Activated CD4-positive, alpha-beta T cell treated with anti-CD3 and anti-CD28 coated beads for 36 hours (primary cell): Measurements from ENCODE around the gene PLXNA4. TPM values are rescaled to one million over a fixed set of nuclear protein-coding genes. Genes with fewer than 3 reads are reported as not detected.

Source experiments
- ATAC-seq: fragments of 200-7000 bp; cut with Tn5 transposase; one replicate; pipeline ENCODE4 v1.10.0; 2021; ENCODE audit warnings: mild to moderate bottlenecking, moderate library complexity
- CTCF ChIA-PET: fragments of 350-600 bp; sonication (Branson Sonifier 250); formaldehyde crosslinking; loops from one replicate; lab custom pipeline; 2021; ENCODE audit warnings: antibody characterized with exemption; lab: Charles Lee
- POLR2A ChIA-PET: fragments of 350-600 bp; sonication (Branson Sonifier 250); formaldehyde crosslinking; loops from one replicate; lab custom pipeline; 2021; ENCODE audit warnings: antibody characterized with exemption, inconsistent platforms; lab: Charles Lee
- DNase-seq: peaks from one replicate; pipeline ENCODE4 v3.0.0-alpha.2; 2020
- H3K27ac Mint-ChIP-seq: one replicate; pipeline ENCODE4 v1.8.0; 2021; ENCODE audit warnings: mixed read lengths
- H3K27me3 Mint-ChIP-seq: one replicate; pipeline ENCODE4 v1.8.0; 2021; ENCODE audit warnings: mixed read lengths
- H3K36me3 Mint-ChIP-seq: one replicate; pipeline ENCODE4 v1.8.0; 2021; ENCODE audit warnings: low read depth, mixed read lengths
- H3K4me1 Mint-ChIP-seq: one replicate; pipeline ENCODE4 v1.8.0; 2021; ENCODE audit warnings: mixed read lengths
- H3K4me3 Mint-ChIP-seq: one replicate; pipeline ENCODE4 v1.8.0; 2021; ENCODE audit warnings: mild to moderate bottlenecking, moderate library complexity, mixed read lengths
- H3K9me3 Mint-ChIP-seq: one replicate; pipeline ENCODE4 v1.8.0; 2021; ENCODE audit warnings: low read depth, mixed read lengths
- intact Hi-C, 2 experiments: fragments of 100-400 bp; cut with DNase I in 1 of 2; cut with micrococcal nuclease in 1 of 2; formaldehyde crosslinking; loops; one replicate each; pipeline versions ENCODE4 v1.14.2 to v1.15.1; 2022 to 2024; cut with DNase I, micrococcal nuclease
- total RNA-seq, 2 experiments: library from RNA; stranded (reverse); gene quantifications; one replicate each; pipeline ENCODE4 v1.2.3, GENCODE V29; 2021

Gene PLXNA4
- total RNA-seq, 2 experiments from 2014 or later: 0.07 to 0.09 TPM

- CTCF ChIA-PET: no interaction called here
- H3K27me3 Mint-ChIP-seq: peaks cover 3% of the 10 kb centered on the region
- no peaks in the 10 kb centered on the region for H3K9me3 Mint-ChIP-seq
- intact Hi-C loops: no loop called here
- no peak overlapping the region for H3K27ac Mint-ChIP-seq
- no peaks in the 10 kb centered on the region for H3K4me1 Mint-ChIP-seq
- DNase-seq (no peak), ATAC-seq (no peak)
- no peak overlapping the region for H3K4me3 Mint-ChIP-seq
- no peaks in the 10 kb centered on the region for H3K36me3 Mint-ChIP-seq
- POLR2A ChIA-PET: interaction anchor here (0.6 kb wide), 1 partner anchor 12 kb away, joined by 3 read pairs; no protein-coding TSS in a partner anchor
Measured at GRCh38 chr7:132337450-132338080, 238.7 kb downstream of the PLXNA4 start.

GRCh38 chr7:132336797-132337196 lies 239.5 kb downstream of the PLXNA4 start:
- H3K4me1 Mint-ChIP-seq: no peaks in the 10 kb centered on the region
- intact Hi-C loops: no loop called here
- CTCF ChIA-PET: no interaction called here
- no peak for DNase-seq
- no peak for ATAC-seq
- no peaks in the 10 kb centered on the region for H3K9me3 Mint-ChIP-seq
- H3K4me3 Mint-ChIP-seq: no peak overlapping the region
- H3K27ac Mint-ChIP-seq: no peak overlapping the region
- peaks cover 3% of the 10 kb centered on the region for H3K27me3 Mint-ChIP-seq
- H3K36me3 Mint-ChIP-seq: no peaks in the 10 kb centered on the region
- POLR2A ChIA-PET: no interaction called here

- CTCF ChIA-PET: no interaction called here
- H3K4me1 Mint-ChIP-seq: no peaks in the 10 kb centered on the region
Measured at GRCh38 chr7:132333301-132333700, 243.0 kb downstream of the PLXNA4 start.

GRCh38 chr7:132328760-132329159 lies 247.5 kb downstream of the PLXNA4 start:
- DNase-seq: no peak
- ChIA-PET POLR2A (no interaction called here), CTCF (interaction anchor here (0.7 kb wide), 1 partner anchor 47 kb away, joined by 3 read pairs; no protein-coding TSS in a partner anchor)
- no peaks in the 10 kb centered on the region for H3K4me1 Mint-ChIP-seq
- no peaks in the 10 kb centered on the region for H3K9me3 Mint-ChIP-seq
- H3K4me3 Mint-ChIP-seq: no peak overlapping the region
- intact Hi-C loops: no loop called here
- ATAC-seq: no peak
- H3K27ac Mint-ChIP-seq: no peak overlapping the region
- no peaks in the 10 kb centered on the region for H3K36me3 Mint-ChIP-seq
- H3K27me3 Mint-ChIP-seq: peaks cover 9% of the 10 kb centered on the region

More at GRCh38 chr7:132333301-132333700, 243.0 kb downstream of the PLXNA4 start:
- Mint-ChIP-seq H3K4me3 (no peak overlapping the region), H3K36me3 (no peaks in the 10 kb centered on the region), H3K27ac (no peak overlapping the region), H3K27me3 (peaks cover 4% of the 10 kb centered on the region), H3K9me3 (no peaks in the 10 kb centered on the region)
- POLR2A ChIA-PET: no interaction called here
- intact Hi-C loops: no loop called here
- DNase-seq (no peak), ATAC-seq (no peak)

GRCh38 chr7:132328047-132328620 lies 248.1 kb downstream of the PLXNA4 start:
- DNase-seq: no peak
- Mint-ChIP-seq H3K9me3 (no peaks in the 10 kb centered on the region), H3K4me3 (no peak overlapping the region), H3K27ac (no peak overlapping the region), H3K4me1 (no peaks in the 10 kb centered on the region), H3K36me3 (no peaks in the 10 kb centered on the region), H3K27me3 (peaks cover 9% of the 10 kb centered on the region)
- ChIA-PET CTCF (no interaction called here), POLR2A (no interaction called here)
- intact Hi-C loops: no loop called here
- no peak for ATAC-seq

GRCh38 chr7:132326878-132327589 lies 249.2 kb downstream of the PLXNA4 start:
- CTCF ChIA-PET: interaction anchor here (0.6 kb wide), 1 partner anchor 81 kb away, joined by 3 read pairs; no protein-coding TSS in a partner anchor
- Mint-ChIP-seq H3K4me1 (no peaks in the 10 kb centered on the region), H3K9me3 (no peaks in the 10 kb centered on the region), H3K27ac (no peak overlapping the region), H3K27me3 (peaks cover 9% of the 10 kb centered on the region), H3K36me3 (no peaks in the 10 kb centered on the region), H3K4me3 (no peak overlapping the region)
- POLR2A ChIA-PET: no interaction called here
- no peak for DNase-seq
- ATAC-seq: no peak
- intact Hi-C loops: no loop called here

GRCh38 chr7:132322970-132323369 lies 253.3 kb downstream of the PLXNA4 start:
- ChIA-PET CTCF (no interaction called here), POLR2A (no interaction called here)
- Mint-ChIP-seq H3K36me3 (no peaks in the 10 kb centered on the region), H3K9me3 (no peaks in the 10 kb centered on the region), H3K27me3 (peaks cover 28% of the 10 kb centered on the region), H3K4me1 (peaks cover 10% of the 10 kb centered on the region), H3K4me3 (no peak overlapping the region), H3K27ac (no peak overlapping the region)
- intact Hi-C loops: loop anchor here in 1 of 2 experiments (5.0 kb wide), 1 partner anchor 909 kb away; no protein-coding TSS in a partner anchor
- ATAC-seq (no peak), DNase-seq (no peak)

GRCh38 chr7:132321387-132321786 lies 254.9 kb downstream of the PLXNA4 start:
- ChIA-PET POLR2A (no interaction called here), CTCF (interaction anchor here (0.6 to 3.3 kb wide), 6 partner anchors 15 to 1025 kb away, joined by 3 to 24 read pairs (median 3); no protein-coding TSS in a partner anchor)
- Mint-ChIP-seq H3K27me3 (peaks cover 36% of the 10 kb centered on the region), H3K4me3 (no peak overlapping the region), H3K4me1 (peaks cover 10% of the 10 kb centered on the region), H3K27ac (no peak overlapping the region), H3K9me3 (peaks cover 7% of the 10 kb centered on the region), H3K36me3 (no peaks in the 10 kb centered on the region)
- ATAC-seq (no peak), DNase-seq (no peak)
- intact Hi-C loops: loop anchor here in 1 of 2 experiments (5.0 kb wide), 1 partner anchor 911 kb away; no protein-coding TSS in a partner anchor

GRCh38 chr7:132319481-132319880 lies 256.8 kb downstream of the PLXNA4 start:
- Mint-ChIP-seq H3K4me3 (no peak overlapping the region), H3K36me3 (no peaks in the 10 kb centered on the region), H3K27ac (no peak overlapping the region), H3K9me3 (peaks cover 7% of the 10 kb centered on the region), H3K4me1 (peaks cover 10% of the 10 kb centered on the region), H3K27me3 (peaks cover 37% of the 10 kb centered on the region)
- ATAC-seq (no peak), DNase-seq (no peak)
- intact Hi-C loops: loop anchor here (2.0 to 5.0 kb wide), 3 partner anchors 632 to 1113 kb away; no protein-coding TSS in a partner anchor
- ChIA-PET CTCF (interaction anchor here (0.6 to 3.3 kb wide), 5 partner anchors 33 to 504 kb away, joined by 3 to 24 read pairs (median 4); no protein-coding TSS in a partner anchor), POLR2A (no interaction called here)

GRCh38 chr7:132318352-132319318 lies 257.6 kb downstream of the PLXNA4 start:
- H3K36me3 Mint-ChIP-seq: no peaks in the 10 kb centered on the region
- H3K4me3 Mint-ChIP-seq: peak overlapping the region; percentile 17
- peaks cover 7% of the 10 kb centered on the region for H3K9me3 Mint-ChIP-seq
- peak; percentile 95 for ATAC-seq
- intact Hi-C loops: loop anchor here (1.0 to 5.0 kb wide), 4 partner anchors 262 to 1114 kb away; no protein-coding TSS in a partner anchor
- DNase-seq: peak; percentile 88
- POLR2A ChIA-PET: interaction anchor here (1.0 kb wide), 1 partner anchor 262 kb away, joined by 3 read pairs; no protein-coding TSS in a partner anchor
- peaks cover 10% of the 10 kb centered on the region for H3K4me1 Mint-ChIP-seq
- H3K27me3 Mint-ChIP-seq: peaks cover 35% of the 10 kb centered on the region
- CTCF ChIA-PET: interaction anchor here (0.6 to 3.3 kb wide), 17 partner anchors 8 to 1823 kb away, joined by 3 to 24 read pairs (median 3); no protein-coding TSS in a partner anchor
- no peak overlapping the region for H3K27ac Mint-ChIP-seq
